ENCODE measurements around the gene FSTL1. TPM values are rescaled to one million over a fixed set of nuclear protein-coding genes. Genes with fewer than 3 reads are reported as not detected.

The FSTL1 gene
- total RNA-seq = 142 and 163 TPM in 2 replicates

- no peak for DNase-seq (ENCODE audit: low read depth)
- no peaks in the 10 kb centered on the region for H3K36me3 ChIP-seq (ENCODE audit: control insufficient read depth, insufficient read depth, low read length)
- H3K4me3 ChIP-seq (ENCODE audit: low read depth, low read length) = peak within 1 kb of the TSS; percentile 75
- TF ChIP-seq CTCF (IDR thresholded peaks at IDR 0.05; ENCODE audit: insufficient read depth, low read length, poor library complexity, severe bottlenecking) = no peak
- no peaks in the 10 kb centered on the region for H3K27me3 ChIP-seq (ENCODE audit: control insufficient read depth, insufficient read depth, low read length)
These were observed at the start of gene FSTL1 for GRCh38 chr3:120450600-120451271. Gene FSTL1, minus strand, starts transcription at chr3:120450992. Its CDS starts 246 bp downstream, at chr3:120450746.

- H3K4me3 ChIP-seq (ENCODE audit: low read depth, low read length) = no peak overlapping the region
- DNase-seq (ENCODE audit: low read depth) = peak; percentile 89
These were observed 48.0 kb upstream of the FSTL1 start for GRCh38 chr3:120498556-120499346.

GRCh38 chr3:120497818-120498217, 47.0 kb upstream of the FSTL1 start:
- no peaks in the 10 kb centered on the region for H3K36me3 ChIP-seq (ENCODE audit: control insufficient read depth, insufficient read depth, low read length)
- no peaks in the 10 kb centered on the region for H3K27me3 ChIP-seq (ENCODE audit: control insufficient read depth, insufficient read depth, low read length)
- TF ChIP-seq CTCF (IDR thresholded peaks at IDR 0.05; ENCODE audit: insufficient read depth, low read length, poor library complexity, severe bottlenecking) = no peak
- no peak overlapping the region for H3K4me3 ChIP-seq (ENCODE audit: low read depth, low read length)
- no peak for DNase-seq (ENCODE audit: low read depth)

More at GRCh38 chr3:120498556-120499346, 48.0 kb upstream of the FSTL1 start:
- no peaks in the 10 kb centered on the region for H3K27me3 ChIP-seq (ENCODE audit: control insufficient read depth, insufficient read depth, low read length)
- H3K36me3 ChIP-seq (ENCODE audit: control insufficient read depth, insufficient read depth, low read length) = no peaks in the 10 kb centered on the region
- no peak for TF ChIP-seq CTCF (IDR thresholded peaks at IDR 0.05; ENCODE audit: insufficient read depth, low read length, poor library complexity, severe bottlenecking)

- peak; percentile 90 for DNase-seq (ENCODE audit: low read depth)
- Histone ChIP-seq H3K36me3 (ENCODE audit: control insufficient read depth, insufficient read depth, low read length) (no peaks in the 10 kb centered on the region), H3K27me3 (ENCODE audit: control insufficient read depth, insufficient read depth, low read length) (no peaks in the 10 kb centered on the region), H3K4me3 (ENCODE audit: low read depth, low read length) (no peak overlapping the region)
- TF ChIP-seq CTCF (IDR thresholded peaks at IDR 0.05; ENCODE audit: insufficient read depth, low read length, poor library complexity, severe bottlenecking) = no peak
These were observed 46.5 kb upstream of the FSTL1 start for GRCh38 chr3:120497336-120497735.

- Histone ChIP-seq H3K27me3 (ENCODE audit: control insufficient read depth, insufficient read depth, low read length) (no peaks in the 10 kb centered on the region), H3K36me3 (ENCODE audit: control insufficient read depth, insufficient read depth, low read length) (no peaks in the 10 kb centered on the region), H3K4me3 (ENCODE audit: low read depth, low read length) (no peak overlapping the region)
- DNase-seq (ENCODE audit: low read depth) = peak; percentile 34
- no peak for TF ChIP-seq CTCF (IDR thresholded peaks at IDR 0.05; ENCODE audit: insufficient read depth, low read length, poor library complexity, severe bottlenecking)
These were observed 45.6 kb upstream of the FSTL1 start for GRCh38 chr3:120496278-120497002.

Measured in kidney epithelial cell (primary cell).